OCI-LY3 (cell line): ENCODE measurements around the gene CEACAM19.
"Not testable (repeated sequence)": the region's sequence is repeated elsewhere in the genome, so short reads cannot be mapped to it uniquely, and the experiment has no call there.

ENCODE experiments used
- CTCF ChIP-seq: fragments of 200-600, 300-600 bp; sonication (generic); IDR thresholded peaks from 2 replicates; pipeline ENCODE4 v1.5.1; 2014; ENCODE audit warnings: antibody characterized with exemption, low read length, low read depth
- EZH2phosphoT487 ChIP-seq: fragments of 200-600 bp; shearing (Covaris generic); IDR thresholded peaks from 2 replicates; pipeline ENCODE4 v1.6.1; 2018; ENCODE audit warnings: antibody characterized with exemption, mixed run types, low read depth

- TF ChIP-seq CTCF, EZH2phosphoT487: not testable (repeated sequence)
These were observed 50.1 kb downstream of the CEACAM19 start for GRCh38 chr19:44721369-44721768.
